ENCODE results near the gene KCNIP3.
A peak's percentile ranks its signal among the peaks of the same experiment; 100 is the strongest.
"Not testable (repeated sequence)": the region's sequence is repeated elsewhere in the genome, so short reads cannot be mapped to it uniquely, and the experiment has no call there.

Gene KCNIP3

DNA sequence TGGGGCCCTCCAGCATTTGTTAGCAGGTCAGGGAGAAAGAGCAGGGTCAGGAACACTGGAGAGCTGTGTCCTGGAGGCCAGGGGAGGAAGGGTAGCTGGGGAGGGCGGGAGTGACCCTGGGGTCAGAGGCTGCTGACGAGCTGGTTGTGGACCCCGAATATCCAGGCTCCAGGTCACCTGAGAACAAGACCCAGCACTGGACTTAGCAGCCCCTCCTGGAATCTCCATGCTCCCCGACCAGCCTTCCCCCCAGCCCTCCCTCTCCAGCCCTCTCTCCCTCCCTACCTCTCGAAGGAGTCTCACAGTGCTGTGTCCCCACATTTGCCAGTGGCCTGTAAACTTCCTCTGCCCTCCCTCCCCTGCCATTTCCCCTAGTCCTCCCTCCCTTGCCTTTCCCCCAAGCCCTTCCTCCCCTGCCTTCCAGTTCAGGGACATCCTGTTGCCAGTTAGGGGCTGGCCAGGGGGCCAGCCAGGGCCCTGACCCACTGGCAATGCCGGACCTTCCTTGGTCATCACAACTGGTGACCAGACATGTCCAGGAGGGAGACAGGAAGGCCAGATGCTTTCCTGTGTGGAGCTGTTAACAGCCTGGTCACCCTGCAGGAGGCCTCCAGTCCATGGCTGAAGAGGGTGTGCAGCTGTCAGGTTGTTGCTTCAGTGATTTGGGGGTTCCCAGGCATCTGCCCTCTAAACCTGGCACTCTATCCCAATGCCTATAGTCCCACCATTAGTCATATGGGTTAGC, 55.3 kb downstream of the KCNIP3 start:
- Histone ChIP-seq H3K27me3 (ENCODE audit: low read depth) (no peaks in the 10 kb centered on the region), H3K4me1 (no peaks in the 10 kb centered on the region), H3K36me3 (replicated peaks) (no peaks in the 10 kb centered on the region), H3K4me3 (no peak overlapping the region), H3K9me3 (no peaks in the 10 kb centered on the region; the same call in 1 of the 2 replicates)
- DNase-seq (ENCODE audit: low spot score in 2 of 2): peak in 1 of 2 experiments; percentile 3
- in situ Hi-C loops (cut with MboI; ENCODE audit: low sequenced_read_pairs): no loop called here

DNA sequence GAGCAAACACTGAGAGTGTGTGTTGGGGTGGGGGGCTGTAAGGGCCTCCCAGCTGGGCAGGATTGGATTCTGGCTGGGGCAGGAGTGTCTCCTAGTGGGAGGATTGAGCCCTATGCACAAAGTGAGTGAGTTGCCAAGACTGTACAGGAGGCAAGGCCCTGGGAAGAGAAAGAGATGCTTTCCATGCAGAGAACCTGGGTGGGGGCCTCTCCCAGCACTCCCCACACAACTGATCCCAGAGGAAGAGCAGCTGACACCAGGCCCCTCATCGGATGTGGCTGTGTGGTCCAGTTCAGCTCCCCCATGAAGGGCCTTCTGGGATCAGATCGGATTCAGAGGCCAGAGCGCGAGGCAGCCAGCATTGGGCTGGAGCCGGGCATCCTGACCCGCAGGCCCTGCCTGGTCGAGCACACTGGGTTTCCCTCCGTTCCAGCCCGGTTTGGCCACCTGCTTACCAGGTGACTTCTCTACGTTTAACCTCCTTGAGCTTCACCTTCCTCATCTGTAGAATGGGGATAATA, 56.0 kb downstream of the KCNIP3 start:
- in situ Hi-C loops (cut with MboI; ENCODE audit: low sequenced_read_pairs): no loop called here

DNA sequence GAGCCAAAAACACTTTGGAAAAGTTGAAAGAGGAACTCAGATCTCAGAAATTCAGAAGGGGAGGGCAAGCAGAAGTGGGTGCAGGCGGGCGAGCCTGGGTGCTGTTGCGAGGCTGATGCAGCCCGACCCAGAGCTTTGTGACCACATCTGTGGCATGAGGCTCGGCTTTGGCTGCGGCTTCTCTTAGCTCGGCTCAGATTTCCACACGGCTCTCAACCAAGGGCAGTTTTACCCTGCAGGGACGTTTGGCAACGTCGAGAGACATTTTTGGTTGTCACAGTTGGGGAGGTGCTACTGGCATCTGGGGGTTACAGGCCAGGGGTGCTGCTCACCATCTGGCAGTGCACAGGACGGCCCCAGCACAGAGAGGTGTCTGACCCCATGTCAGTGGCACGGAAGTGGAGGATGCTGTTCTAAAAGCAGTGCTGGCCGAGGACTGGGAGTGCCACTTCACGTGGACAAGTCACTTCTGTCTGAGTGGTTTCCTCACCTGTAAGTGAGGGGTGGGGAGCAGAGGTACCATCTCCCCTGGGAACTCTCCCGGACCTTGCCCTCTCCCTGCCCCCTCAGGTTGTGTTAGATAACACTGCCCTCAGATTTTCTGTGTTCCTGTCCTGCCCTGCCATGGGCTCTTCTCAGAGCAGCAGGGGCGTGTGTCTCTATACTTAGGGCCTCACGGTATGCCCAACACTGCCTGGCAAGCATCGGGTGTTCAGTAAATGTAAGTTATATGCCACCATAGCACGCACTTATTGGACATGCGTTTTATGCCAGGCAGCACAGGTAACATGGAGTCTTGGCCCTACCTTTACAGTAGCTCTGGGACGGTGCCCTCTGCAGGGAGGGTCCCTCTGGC, 56.7 kb downstream of the KCNIP3 start:
- DNase-seq (ENCODE audit: low spot score in 2 of 2): peak in 1 of 2 experiments; percentile 6
- Histone ChIP-seq H3K9me3 (no peaks in the 10 kb centered on the region; the same call in 1 of the 2 replicates), H3K27me3 (ENCODE audit: low read depth) (no peaks in the 10 kb centered on the region), H3K4me1 (no peaks in the 10 kb centered on the region), H3K36me3 (replicated peaks) (no peaks in the 10 kb centered on the region), H3K4me3 (no peak overlapping the region)
- in situ Hi-C loops (cut with MboI; ENCODE audit: low sequenced_read_pairs): no loop called here

More for the DNA sequence above, 56.0 kb downstream of the KCNIP3 start:
- no peaks in the 10 kb centered on the region; the same call in 1 of the 2 replicates for H3K9me3 ChIP-seq
- no peak overlapping the region for H3K4me3 ChIP-seq
- DNase-seq (ENCODE audit: low spot score in 2 of 2): peak in 1 of 2 experiments; percentile 2
- no peaks in the 10 kb centered on the region for H3K36me3 ChIP-seq (replicated peaks)
- H3K27me3 ChIP-seq (ENCODE audit: low read depth): no peaks in the 10 kb centered on the region
- H3K4me1 ChIP-seq: no peaks in the 10 kb centered on the region

DNA sequence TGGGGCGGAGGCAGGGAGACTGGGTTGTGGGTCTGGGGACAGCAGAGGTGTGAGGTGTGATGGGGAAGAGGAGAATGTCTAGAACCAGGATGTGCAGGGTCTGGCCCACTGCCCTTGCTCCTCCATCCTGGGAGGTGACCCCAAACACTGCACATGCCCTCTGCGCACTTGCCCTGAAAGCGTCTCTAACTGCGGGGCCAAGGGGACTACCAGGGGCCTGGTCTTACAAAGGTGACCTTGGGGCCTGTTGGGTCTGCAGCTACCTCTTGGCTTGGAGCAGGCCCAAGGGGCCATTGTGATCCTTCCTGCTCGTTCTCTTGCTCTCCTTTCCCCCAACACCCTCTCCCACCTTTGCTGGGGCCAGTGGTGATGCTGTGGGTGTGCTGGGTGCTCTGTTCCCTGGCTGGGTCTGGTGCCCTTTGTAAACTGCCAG, 57.3 kb downstream of the KCNIP3 start:
- Histone ChIP-seq H3K9me3 (no peaks in the 10 kb centered on the region; the same call in 1 of the 2 replicates), H3K27me3 (ENCODE audit: low read depth) (no peaks in the 10 kb centered on the region), H3K36me3 (replicated peaks) (no peaks in the 10 kb centered on the region), H3K4me3 (no peak overlapping the region), H3K4me1 (no peaks in the 10 kb centered on the region)
- DNase-seq (ENCODE audit: low spot score in 2 of 2): peak in 1 of 2 experiments; percentile 4
- in situ Hi-C loops (cut with MboI; ENCODE audit: low sequenced_read_pairs): no loop called here

DNA sequence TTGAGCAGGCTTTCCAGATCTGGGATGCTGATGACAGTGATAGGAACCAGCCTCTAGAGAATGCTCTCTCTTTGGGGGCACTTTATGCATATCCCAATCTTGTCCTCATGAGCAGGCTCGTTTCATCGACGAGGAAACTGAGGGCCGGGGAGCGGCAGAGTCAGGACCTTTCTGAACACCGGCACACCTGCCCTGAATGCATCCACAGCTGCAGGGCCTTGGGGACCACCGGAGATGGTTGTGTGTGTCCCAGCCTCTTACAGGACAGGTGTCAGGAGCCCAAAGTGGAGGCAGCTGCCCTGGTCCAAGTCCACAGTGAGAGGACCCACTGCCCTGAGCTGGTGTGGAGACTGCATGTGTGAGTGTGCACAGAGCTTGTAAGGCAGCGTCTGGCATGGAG, 57.8 kb downstream of the KCNIP3 start:
- Histone ChIP-seq H3K4me1 (no peaks in the 10 kb centered on the region), H3K27me3 (ENCODE audit: low read depth) (no peaks in the 10 kb centered on the region), H3K4me3 (no peak overlapping the region), H3K36me3 (replicated peaks) (no peaks in the 10 kb centered on the region), H3K9me3 (no peaks in the 10 kb centered on the region; the same call in 1 of the 2 replicates)
- in situ Hi-C loops (cut with MboI; ENCODE audit: low sequenced_read_pairs): no loop called here
- DNase-seq (ENCODE audit: low spot score in 2 of 2): peak in 1 of 2 experiments; percentile 2

DNA sequence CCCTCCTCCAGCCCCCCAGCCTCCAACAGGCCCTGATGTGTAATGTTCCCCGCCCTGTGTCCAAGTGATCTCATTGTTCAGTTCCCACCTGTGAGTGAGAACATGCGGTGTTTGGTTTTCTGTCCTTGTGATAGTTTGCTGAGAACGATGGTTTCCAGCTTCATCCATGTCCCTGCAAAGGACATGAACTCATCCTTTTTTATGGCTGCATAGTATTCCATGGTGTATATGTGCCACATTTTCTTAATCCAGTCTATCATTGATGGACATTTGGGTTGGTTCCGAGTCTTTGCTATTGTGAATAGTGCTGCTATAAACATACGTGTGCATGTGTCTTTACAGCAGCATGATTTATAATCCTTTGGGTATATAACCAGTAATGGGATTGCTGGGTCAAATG, 58.3 kb downstream of the KCNIP3 start:
- H3K9me3 ChIP-seq; DNase-seq (ENCODE audit: low spot score in 2 of 2); in situ Hi-C loops (cut with MboI; ENCODE audit: low sequenced_read_pairs); H3K4me1 ChIP-seq; H3K4me3 ChIP-seq; H3K36me3 ChIP-seq (replicated peaks); H3K27me3 ChIP-seq (ENCODE audit: low read depth): not testable (repeated sequence)

DNA sequence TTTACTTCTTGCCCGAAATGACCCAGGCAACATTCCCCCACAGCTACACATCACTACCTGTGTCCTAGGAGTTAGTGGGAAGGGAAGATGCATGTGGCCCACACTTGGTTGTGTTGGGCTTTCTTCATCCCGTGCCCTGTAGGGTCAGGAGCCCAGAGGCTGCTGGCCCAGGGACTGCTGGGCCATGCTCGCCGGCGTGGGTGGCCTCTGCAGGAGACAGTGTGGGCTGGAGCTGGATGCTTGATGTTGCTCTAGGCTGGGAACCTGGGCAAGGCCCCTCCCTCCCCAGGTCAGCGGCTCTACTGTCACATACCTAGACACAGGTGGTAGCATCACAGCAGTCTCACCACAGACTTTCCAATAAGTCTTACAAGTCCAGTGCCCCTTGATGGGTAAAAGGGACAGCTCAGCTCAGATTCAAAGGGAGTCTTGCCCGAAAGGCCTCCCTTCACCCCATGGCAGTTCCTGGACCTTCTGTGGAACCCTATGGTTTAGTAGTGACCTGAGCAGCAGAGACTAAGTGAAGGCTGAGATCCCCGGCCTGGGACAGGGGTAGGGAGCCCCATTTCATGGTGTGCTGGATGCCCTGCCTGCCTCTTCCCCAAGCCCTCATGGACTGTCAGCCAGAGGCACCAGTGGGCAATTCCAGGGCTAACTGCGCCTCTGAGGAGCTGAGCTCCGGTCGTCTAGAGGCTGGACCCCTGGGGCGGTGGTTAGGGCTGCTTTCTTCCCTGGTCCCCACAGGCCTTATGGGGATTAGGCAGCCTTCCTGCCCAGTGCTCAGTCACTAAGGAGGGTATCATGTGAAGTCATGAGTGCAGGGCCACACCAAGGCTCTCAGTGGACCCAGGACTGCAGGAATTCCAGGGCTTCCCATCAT, 59.9 kb downstream of the KCNIP3 start:
- Histone ChIP-seq H3K27me3 (ENCODE audit: low read depth) (no peaks in the 10 kb centered on the region), H3K4me3 (no peak overlapping the region), H3K9me3 (no peaks in the 10 kb centered on the region; the same call in 1 of the 2 replicates), H3K36me3 (replicated peaks) (no peaks in the 10 kb centered on the region), H3K4me1 (no peaks in the 10 kb centered on the region)
- DNase-seq (ENCODE audit: low spot score in 2 of 2): peak in 1 of 2 experiments; percentile 3
- in situ Hi-C loops (cut with MboI; ENCODE audit: low sequenced_read_pairs): no loop called here

DNA sequence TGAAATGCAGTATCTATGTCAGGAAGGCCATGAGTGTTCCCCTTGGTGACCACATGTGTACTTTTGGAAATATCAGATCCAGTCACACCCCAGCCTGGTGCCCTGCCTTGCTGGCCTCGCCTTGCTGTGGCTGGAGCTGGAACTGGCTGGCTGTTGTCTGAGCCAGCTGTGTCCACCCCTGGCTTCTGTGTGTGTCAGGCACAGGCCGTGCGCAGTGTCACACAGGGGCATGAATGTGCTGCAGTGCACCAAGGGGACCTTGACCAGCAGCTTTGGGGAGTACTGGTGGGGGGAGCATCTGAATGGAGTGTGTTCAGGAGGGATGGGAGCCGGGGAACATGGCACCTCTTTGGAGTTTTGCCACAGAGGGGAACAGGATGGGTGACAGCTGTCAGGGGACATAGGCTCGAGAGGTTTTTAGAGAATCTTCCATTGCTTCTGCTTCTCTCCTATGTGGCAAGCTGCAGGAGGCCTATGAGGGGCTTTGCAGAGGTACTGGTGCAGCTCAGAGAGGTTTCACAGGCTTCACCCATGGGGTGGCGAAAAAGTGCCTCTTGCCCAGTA, 60.7 kb downstream of the KCNIP3 start:
- H3K4me3 ChIP-seq: no peak overlapping the region
- no peaks in the 10 kb centered on the region for H3K4me1 ChIP-seq
- no peaks in the 10 kb centered on the region for H3K36me3 ChIP-seq (replicated peaks)
- no peaks in the 10 kb centered on the region for H3K27me3 ChIP-seq (ENCODE audit: low read depth)
- DNase-seq (ENCODE audit: low spot score in 2 of 2): peak in 1 of 2 experiments; percentile 1
- in situ Hi-C loops (cut with MboI; ENCODE audit: low sequenced_read_pairs): no loop called here
- no peaks in the 10 kb centered on the region; the same call in 1 of the 2 replicates for H3K9me3 ChIP-seq

DNA sequence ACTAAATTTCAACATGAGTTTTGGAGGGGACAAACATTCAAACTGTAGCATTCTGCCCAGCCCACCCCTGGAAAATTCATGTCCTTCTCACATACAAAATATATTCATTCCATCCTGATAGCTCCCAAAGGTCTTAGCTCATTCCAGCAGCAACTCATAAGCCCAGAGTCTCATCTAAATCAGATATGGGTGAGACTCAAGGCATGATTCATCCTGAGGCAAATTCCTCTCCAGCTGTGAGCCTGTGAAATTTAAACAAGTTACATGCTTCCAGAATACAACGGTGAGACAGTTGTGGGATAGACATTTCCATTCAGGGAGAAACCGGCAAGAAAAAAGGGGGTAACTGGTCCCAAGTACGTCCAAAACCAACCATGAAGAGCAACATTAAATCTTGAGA, 61.9 kb downstream of the KCNIP3 start:
- in situ Hi-C loops (cut with MboI; ENCODE audit: low sequenced_read_pairs): no loop called here
- Histone ChIP-seq H3K4me3 (no peak overlapping the region), H3K9me3 (no peaks in the 10 kb centered on the region; the same call in 1 of the 2 replicates), H3K4me1 (no peaks in the 10 kb centered on the region), H3K36me3 (replicated peaks) (no peaks in the 10 kb centered on the region), H3K27me3 (ENCODE audit: low read depth) (no peaks in the 10 kb centered on the region)
- DNase-seq (ENCODE audit: low spot score in 2 of 2): no peak

DNA sequence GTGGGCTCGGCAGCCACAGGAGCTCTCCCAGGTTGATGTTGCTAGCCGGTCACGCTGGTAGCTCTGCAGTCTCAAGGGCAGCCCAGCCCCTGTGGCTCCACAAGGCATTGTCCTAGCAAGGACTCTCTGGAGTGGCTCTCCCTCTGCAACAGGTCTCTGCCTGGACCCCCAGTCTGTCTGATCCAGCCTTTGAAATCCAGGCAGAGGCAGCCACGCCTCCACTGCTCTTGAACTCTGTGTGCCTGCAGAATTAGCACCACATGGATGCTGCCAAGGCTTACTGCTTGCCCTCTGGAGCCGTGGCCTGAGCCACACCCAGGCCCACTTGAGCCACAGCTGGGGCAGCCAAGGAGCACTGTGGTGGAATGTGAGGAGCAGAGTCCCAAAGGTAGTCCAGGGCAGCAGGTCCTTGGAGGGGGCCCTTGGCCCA, 62.4 kb downstream of the KCNIP3 start:
- H3K9me3 ChIP-seq: no peaks in the 10 kb centered on the region; the same call in 1 of the 2 replicates
- no peak overlapping the region for H3K4me3 ChIP-seq
- in situ Hi-C loops (cut with MboI; ENCODE audit: low sequenced_read_pairs): no loop called here
- peak in 1 of 2 experiments; percentile 3 for DNase-seq (ENCODE audit: low spot score in 2 of 2)
- H3K36me3 ChIP-seq (replicated peaks): no peaks in the 10 kb centered on the region
- H3K4me1 ChIP-seq: no peaks in the 10 kb centered on the region
- no peaks in the 10 kb centered on the region for H3K27me3 ChIP-seq (ENCODE audit: low read depth)

DNA sequence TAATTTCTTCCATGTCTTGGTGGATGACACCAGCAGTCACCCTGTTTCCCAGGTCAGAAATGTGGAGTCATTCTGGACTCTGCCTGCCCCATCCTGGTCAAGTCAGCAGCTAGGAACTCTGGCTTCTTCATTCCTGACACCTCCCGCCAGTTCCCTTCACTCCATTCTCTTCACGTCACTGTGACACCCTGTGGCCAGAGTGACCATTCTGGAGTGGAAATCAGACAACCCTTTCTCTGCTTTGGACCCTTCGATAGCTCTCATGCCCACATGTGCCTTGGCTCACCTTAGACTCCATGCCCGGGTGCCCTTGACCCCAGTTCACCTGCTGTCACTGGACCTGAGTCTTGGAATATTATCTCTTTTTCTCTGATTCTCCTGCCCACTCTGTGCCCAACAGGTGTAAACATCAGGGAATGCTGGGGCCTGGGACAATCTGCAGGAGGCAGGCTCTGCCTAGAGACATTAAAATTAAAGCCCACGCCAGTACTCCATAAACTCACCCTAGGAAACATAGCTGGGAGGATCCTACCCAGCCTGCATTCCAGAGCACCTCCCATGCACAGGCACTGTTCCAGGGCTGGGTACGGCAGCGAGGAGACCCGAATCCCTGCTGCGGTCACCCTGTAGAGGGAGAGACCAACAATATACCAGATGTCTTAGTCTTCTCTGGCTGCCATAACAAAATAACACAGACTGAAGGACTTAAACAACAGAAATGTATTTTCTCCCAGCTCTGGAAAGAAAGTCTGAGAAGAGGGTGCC, 64.3 kb downstream of the KCNIP3 start:
- in situ Hi-C loops (cut with MboI; ENCODE audit: low sequenced_read_pairs): no loop called here
- Histone ChIP-seq H3K4me1 (no peaks in the 10 kb centered on the region), H3K4me3 (no peak overlapping the region), H3K27me3 (ENCODE audit: low read depth) (no peaks in the 10 kb centered on the region), H3K9me3 (no peaks in the 10 kb centered on the region), H3K36me3 (replicated peaks) (no peaks in the 10 kb centered on the region)
- DNase-seq (ENCODE audit: low spot score in 2 of 2): no peak

DNA sequence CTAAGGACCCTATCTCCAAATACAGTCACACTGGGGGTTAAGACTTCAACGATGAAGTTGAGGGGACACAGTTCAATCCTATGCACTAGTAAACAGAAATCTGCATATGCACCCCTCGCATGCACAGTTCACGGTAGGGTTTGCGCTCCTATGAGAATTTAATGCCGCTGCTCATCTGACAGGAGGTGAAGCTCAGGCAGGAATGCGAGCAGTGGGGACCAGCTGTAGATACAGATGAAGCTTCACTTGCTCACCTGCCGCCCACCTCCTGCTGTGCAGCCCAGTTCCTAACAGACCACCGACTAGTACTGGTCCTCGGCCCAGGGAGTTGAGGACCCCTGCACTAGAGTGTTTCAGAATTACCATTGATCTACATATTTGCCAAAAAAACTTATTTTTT, 65.3 kb downstream of the KCNIP3 start:
- no peaks in the 10 kb centered on the region for H3K4me1 ChIP-seq
- no peaks in the 10 kb centered on the region for H3K27me3 ChIP-seq (ENCODE audit: low read depth)
- no peak for DNase-seq (ENCODE audit: low spot score in 2 of 2)
- H3K36me3 ChIP-seq (replicated peaks): no peaks in the 10 kb centered on the region
- H3K4me3 ChIP-seq: no peak overlapping the region
- in situ Hi-C loops (cut with MboI; ENCODE audit: low sequenced_read_pairs): no loop called here
- H3K9me3 ChIP-seq: no peaks in the 10 kb centered on the region
